GM19239 (cell line): Measurements from ENCODE around the gene SYNPR.

Experiments
- DNase-seq: peaks from one replicate; pipeline ENCODE4 v3.0.0; 2011; ENCODE audit warnings: low spot score; ENCODE audit not compliant: insufficient read length
- FAIRE-seq: peaks from 2 replicates; lab custom pipeline; 2011; peaks lifted over from hg19 to GRCh38; lab: Jason Lieb, UNC

The SYNPR gene

DNA sequence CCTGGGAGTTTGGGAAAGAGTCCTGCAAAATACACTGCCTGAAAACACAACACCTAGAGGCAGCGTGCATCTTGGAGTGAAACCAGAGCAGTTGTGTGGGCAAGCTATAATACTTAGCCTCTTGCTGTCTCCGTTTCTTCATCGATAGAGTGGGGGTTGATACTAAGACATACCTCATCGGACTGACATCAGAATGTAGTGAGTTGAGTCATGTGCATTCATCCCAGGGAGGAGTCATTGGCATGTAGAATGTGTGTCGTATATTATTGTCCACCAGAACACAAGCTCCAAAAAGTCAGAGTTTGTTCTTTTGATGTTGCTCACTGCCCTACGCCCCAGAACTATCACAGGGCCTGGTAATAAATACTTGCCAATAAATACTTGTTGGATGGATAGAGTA is 378.7 kb downstream of the SYNPR start:
- DNase-seq, result no peak
- no peak for FAIRE-seq

- FAIRE-seq (no peak), DNase-seq (no peak)
Observed at GRCh38 chr3:63661242-63661641, 383.1 kb downstream of the SYNPR start.

- no peak for DNase-seq
- FAIRE-seq, result no peak
Observed at GRCh38 chr3:63662011-63662410, 383.9 kb downstream of the SYNPR start.

DNA sequence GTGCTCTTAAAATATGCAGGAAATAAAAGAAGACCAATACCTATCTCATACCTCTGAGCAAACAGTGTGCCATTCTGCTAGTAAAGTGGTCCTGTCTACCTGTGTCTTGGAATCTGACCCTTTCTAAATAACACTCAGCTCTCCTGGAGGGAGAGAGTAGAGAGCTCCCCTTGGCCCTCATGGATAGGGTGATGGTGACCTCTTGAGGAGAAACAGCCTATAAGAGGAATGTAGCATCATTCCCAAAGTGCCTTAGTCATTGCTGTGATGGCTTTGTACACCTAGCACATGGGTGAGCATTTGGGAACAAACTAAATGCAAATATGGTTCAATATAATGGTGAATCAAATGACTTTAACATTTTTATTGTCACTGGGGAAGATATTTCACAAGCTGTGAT is 384.4 kb downstream of the SYNPR start:
- FAIRE-seq (no peak), DNase-seq (no peak)
